A172 (cell line): ENCODE results near the gene TMA7B. TPM values are rescaled to one million over a fixed set of nuclear protein-coding genes. Genes with fewer than 3 reads are reported as not detected.
A peak's percentile ranks its signal among the peaks of the same experiment; 100 is the strongest.

ENCODE experiments used
- DNase-seq: peaks from one replicate; pipeline ENCODE4 v3.0.0-alpha.2; 2015; ENCODE audit warnings: low spot score
- total RNA-seq: library from RNA; depleted of rRNA; stranded (reverse); fragments of >200 nt; shearing (Covaris generic); gene quantifications from 2 replicates; pipeline ENCODE4 v1.2.3, GENCODE V29; 2014; rRNA removed

TMA7B gene
- not detected in 2 replicates for total RNA-seq

GRCh38 chr22:39959640-39960447 is at the start of gene TMA7B:
Gene TMA7B, plus strand, starts transcription at chr22:39960397. Its CDS starts 3,978 bp downstream, at chr22:39964375.
- peak; percentile 49 for DNase-seq

DNA sequence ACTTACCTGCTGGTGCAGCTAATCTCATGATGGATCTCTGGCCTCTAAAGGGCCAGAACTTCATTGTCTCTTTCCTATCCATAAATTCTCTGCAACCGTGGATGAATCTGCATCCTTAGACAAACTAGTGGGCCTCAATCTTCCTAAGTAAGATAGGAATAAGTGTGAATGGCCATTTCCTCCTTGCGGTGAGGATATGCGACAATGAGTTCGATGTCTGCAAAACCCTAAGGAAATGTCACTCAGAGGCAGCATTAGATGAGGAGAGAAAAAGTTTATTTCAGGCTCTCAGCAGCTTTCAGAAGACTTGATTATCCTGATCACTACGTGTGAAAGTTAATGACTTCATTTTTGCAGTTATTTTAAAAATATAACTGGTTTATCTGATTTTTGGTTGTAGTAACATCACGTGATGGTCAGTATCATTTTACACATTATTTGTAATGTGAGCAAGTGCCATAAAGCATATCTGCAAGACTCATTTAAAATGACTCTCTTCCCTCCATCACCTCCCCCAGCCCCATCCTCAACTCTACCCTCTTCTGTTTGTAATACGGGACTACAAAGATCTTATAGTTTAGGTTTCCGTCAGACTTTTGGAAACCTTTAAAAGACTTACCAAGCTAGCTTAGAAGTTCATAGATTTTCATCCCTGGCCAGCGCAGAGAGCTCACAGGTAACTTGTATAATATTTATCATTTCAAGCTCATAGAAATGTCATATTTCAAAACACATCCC is 49.2 kb upstream of the TMA7B start:
- DNase-seq: no peak

- no peak for DNase-seq
Observed at GRCh38 chr22:39913321-39913720, 46.9 kb upstream of the TMA7B start.

DNA sequence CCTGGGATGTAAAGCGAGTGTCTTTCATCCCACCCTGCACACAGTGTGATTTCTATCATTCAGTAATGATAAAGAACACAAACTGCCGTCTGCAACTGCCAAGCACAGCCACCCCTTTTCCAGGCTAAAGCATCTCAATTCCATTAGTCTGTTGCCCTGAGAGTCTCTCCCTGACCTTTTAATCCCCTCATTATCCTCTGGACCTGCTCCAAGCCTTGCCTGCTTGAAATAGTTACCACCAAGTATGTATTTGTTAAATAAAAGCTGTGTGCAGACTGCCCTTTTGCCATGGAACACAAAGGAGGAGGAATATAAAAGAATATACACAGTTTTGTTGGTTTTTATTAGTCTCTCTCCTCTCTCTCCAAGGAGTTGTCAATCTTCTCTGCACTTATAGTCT is 46.3 kb upstream of the TMA7B start:
- DNase-seq: no peak

GRCh38 chr22:39914584-39914983 is 45.6 kb upstream of the TMA7B start:
- no peak for DNase-seq

DNA sequence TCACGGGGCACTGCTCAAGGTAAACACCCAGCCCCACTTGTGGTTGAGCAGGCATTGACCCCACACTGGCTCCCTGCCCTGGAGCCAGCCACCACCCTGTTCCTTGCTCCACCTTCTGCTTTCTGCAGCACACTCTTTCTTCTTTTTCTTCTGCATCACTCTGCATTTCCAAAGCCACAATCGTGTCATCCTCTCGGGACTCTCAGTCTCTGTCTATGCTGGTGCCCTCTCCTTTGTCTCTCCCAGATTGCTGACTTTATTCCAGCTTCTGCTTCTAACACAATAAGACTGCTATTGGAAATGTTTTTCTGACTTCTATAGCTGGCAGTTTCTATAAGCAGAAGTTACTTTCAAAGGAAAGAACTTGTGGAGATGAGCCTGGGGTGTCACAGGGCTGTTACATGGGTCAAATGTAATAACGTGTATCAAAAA is 44.9 kb upstream of the TMA7B start:
- DNase-seq: no peak

- DNase-seq: no peak
Observed at GRCh38 chr22:39916496-39916895, 43.7 kb upstream of the TMA7B start.

- no peak for DNase-seq
Observed at GRCh38 chr22:39917197-39917643, 43.0 kb upstream of the TMA7B start.

DNA sequence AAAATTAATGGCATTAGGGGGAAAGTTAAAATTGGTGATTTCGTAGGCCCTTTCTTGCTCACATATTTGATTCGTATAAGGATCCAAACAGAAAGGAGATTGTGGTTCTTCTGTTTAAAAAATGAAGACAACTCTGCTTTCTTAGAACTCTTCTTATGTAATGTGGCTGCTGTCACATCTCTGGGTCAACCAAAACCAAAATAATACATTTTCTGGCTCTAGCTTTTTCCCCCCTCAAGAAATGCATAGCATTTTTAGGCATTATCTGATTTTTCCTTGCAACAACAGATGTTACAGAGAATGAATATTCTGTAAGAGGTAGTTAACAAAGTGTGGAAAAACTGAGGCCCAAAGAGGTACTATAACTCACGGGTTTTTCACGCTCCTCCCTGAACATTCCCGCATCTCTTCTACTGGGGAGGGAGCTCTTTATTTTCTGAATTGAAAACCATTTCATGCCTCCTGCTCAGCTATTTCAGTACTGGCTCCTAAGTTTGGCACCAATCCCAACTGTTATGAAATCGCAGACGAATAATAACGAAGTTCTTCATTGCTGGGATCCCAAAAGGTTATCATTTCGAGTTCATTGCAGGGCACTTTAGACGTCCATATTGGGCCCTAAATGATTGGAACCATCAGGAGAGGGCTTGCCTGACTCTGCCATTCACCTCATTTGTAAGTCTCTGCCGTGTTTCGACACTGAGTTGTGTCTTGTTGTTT is 42.3 kb upstream of the TMA7B start:
- DNase-seq: no peak

- no peak for DNase-seq
Observed at GRCh38 chr22:39920134-39920743, 40.0 kb upstream of the TMA7B start.

GRCh38 chr22:39923696-39924095 is 36.5 kb upstream of the TMA7B start:
- DNase-seq: no peak

DNA sequence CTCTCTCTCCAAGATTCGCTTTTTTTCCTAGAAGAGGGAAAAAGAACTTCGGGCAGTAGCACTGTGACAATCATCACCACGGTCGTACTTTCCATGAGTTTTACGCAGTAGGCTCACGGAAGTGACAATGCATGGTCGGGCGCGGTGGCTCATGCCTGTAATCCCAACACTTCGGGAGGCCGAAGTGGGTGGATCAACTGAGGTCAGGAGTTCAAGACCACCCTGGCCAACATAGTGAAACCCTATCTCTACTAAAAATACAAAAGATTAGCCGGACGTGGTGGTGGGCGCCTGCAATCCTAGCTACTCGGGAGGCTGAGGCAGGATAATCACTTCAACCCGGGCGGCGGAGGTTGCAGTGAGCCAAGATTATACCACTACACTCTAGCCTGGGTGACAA is 35.9 kb upstream of the TMA7B start:
- no peak for DNase-seq

GRCh38 chr22:39925273-39925672 is 34.9 kb upstream of the TMA7B start:
- no peak for DNase-seq

DNA sequence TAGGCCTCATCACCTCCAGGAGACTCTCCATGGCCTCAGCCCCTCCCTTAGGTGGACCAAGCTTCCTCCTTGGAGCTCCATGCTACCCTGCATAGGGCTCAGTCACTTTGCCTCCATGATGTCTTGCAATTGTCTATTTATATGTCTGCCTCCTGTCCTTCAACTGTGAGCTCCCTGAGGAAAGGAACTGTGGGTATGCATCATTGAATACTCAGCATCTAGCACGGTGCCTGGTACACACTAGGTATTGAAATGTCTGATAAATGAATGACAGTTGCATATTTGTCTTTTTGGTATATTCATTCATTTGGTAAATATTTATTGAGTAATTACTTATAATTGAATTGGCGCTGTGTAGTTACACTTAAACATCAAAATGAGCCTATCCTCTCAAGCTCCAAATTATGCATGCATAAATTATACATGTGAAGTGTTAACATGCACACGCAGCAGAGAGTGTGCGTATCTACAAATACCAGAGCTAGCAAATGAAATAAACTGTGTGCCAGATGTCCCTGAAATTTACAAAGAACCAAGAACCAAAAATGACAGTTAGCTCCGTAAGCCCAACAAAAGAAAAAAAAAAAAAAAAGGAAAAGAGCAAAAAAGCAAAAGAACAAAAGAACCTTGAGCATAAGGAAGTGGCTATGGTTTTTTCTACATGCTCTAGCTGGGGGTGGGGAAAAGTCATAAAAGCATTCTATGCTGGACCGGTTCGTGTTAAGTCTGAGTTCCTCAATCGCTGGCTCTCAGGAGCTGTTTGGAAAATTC is 34.1 kb upstream of the TMA7B start:
- no peak for DNase-seq

DNA sequence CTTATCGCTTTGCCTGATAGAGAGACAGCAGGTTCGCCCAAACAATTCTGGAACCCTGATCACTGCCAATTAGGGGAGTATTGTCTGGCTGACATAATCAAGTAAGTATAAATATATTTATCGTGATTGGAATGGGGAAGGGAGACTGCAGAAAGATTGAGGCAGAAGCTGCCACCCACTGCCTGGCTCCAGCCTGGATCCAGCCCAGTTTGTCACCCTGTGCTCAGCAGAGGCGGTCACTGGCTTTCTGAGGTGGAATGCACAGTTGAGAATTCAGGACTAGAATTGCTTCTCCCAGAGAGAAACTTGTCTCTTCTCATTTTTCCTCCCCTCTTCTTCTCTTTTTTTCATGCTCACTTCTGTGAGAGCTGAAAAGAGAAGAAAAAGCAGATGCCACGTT is 33.4 kb upstream of the TMA7B start:
- no peak for DNase-seq

DNA sequence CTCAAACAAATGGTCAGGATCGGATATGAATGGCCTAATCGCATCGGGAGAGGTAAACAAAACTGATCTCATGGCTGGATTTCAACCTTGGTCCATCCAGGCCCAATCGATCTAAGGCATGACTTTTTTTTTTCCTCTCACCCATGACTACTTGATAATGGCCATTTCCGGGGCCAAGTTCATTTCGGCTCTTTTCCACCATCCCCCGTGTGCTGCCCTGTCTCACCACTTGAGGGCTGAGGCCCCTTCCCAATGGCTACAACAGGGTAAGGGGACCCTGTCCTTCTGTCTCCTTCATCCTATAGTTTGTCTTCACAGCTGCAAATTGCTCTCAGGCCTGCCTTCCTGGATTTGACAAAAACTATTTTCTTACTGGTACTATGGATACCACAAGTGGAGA is 32.7 kb upstream of the TMA7B start:
- no peak for DNase-seq

GRCh38 chr22:39928536-39929520 is 31.4 kb upstream of the TMA7B start:
- no peak for DNase-seq

DNA sequence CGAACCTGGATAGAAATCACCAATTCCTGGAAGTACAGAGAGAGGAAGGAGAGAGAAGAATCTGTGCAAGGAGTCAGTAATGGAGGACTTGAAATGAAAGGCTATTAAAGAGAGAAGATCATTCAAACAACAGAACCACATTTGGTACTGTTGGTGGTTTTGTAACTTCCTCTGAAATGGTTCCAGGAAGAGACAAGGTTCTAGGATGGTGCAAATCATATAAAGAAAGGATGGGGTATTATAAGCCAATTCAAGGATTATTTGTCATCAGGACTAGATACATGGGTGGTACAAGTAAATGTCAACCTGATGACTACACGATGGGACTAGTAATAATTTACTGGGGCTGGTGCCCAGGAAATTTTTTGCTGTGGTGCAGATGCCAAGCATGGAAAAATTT is 28.9 kb upstream of the TMA7B start:
- no peak for DNase-seq

DNA sequence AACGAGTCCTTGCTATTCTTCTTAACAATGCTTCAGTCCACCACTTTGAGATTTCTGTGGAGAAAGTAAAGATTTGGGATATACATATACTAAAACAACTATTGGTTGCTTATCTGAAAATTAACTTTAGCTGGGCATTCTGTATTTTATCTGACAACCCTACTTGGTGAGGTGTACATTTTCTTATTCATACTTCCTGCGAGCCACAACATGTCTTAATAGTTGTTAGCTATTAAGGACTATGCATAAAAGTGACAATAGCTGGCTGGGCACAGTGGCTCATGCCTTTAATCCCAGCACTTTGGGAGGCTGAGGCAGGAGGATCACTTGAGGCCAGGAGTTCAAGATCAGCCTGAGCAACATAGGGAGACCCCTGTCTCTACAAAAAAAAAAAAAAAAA is 28.0 kb upstream of the TMA7B start:
- DNase-seq: no peak
